Activated CD4-positive, CD25-positive, alpha-beta regulatory T cell treated with anti-CD3 and anti-CD28 coated beads, Interleukin-2, amount 50 U/mL, for 16 hours (primary cell): Measurements from ENCODE around the gene CCDC60.

Experiments
- DNase-seq: peaks from one replicate; pipeline ENCODE4 v3.0.0-alpha.2; 2020; ENCODE audit warnings: low read depth, low spot score

Gene CCDC60

DNA sequence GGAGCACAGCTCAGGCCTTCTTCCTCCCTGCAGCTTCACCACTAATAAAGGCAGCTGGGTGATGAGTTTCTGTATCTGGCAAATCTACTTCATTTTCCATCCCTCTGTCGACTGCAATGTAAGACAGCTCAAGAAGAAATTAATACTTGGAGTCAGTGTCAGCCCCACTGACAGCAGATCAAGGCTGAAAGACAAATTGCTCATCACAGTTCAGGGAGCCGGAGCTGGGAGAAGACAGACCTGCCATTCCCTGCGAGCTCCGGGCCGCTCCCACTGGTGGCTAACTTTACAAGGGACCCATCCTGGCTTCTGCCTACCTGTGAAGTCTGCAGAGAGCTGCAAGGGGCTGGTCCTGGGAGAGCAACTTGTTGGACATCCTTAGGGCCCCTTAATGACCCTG is 49.8 kb downstream of the CCDC60 start:
- DNase-seq, result no peak

DNA sequence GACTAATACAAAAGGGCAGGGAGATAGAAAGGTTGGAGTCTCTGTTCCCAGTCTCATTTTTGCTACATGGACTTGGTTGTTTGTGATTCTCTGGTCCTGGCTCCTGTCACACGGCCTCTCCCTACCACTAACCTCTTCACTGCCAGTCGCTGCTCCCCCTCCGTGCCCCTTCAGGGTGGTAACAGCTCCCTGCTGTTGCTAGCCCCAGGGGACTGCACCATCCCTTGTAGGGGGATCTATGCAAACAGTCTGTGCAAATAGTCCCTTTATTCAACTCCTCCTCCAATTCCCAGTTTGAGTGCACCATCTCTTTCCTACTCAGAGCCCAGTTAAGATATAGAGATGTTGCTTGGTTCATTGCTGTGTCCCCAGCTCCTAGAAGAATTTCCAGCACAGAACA is 51.1 kb downstream of the CCDC60 start:
- no peak for DNase-seq

DNA sequence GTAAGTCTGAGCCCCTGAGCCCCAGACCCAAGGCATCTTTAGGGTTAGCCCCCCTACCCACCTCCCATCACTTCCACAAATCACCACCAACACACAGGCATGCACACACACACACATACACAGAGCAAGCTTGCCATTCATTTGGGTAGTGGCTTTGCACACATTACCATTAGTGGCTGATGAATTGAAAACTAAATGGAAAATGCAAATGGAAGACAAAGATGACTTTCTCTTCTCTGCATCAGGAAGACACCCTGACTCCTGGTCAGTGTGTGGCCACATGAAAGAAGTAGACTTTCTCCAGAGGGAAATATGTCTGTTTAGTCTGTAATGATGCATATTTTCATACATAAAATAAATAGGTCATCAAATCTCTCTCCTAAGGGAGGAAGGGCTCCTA is 55.2 kb downstream of the CCDC60 start:
- no peak for DNase-seq

DNA sequence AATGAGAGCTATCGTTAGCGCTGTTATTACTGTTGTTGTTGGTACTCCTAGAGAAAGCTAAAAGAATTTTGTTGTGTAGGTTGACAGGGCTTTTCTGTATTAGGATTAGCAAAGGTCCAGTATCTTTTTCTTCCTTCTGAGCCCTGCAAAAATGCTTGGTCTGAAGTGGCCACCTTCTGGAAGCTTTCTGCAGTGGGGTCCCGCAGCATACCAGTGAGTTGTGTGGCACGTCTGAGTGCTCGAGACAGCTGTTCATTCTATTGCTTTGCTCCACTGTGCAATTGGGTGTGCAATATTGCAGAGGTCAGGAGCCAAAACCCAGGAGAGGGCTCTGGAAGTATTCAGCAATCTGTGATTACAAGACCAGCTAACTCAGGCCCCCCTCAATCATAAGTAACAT is 57.1 kb downstream of the CCDC60 start:
- DNase-seq, result no peak

DNA sequence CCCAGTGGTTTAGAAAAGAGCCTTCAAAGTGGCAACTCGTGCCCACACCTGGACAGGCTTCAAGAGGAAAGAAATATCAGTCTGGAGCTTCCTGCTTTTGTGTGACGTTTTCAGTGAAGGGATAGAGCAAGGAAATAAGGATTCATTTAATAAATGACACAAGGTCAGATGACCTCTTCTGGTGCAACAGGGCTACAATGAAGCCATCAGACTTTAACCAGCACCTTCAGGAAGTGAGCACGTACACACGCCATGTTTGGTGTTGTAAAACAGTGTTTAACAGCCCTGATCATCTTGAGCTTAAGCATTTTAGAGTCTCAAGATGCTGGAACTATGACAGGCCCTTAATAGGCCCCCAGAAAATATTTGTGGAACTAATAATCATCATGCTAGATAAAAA is 59.1 kb downstream of the CCDC60 start:
- DNase-seq, result no peak

DNA sequence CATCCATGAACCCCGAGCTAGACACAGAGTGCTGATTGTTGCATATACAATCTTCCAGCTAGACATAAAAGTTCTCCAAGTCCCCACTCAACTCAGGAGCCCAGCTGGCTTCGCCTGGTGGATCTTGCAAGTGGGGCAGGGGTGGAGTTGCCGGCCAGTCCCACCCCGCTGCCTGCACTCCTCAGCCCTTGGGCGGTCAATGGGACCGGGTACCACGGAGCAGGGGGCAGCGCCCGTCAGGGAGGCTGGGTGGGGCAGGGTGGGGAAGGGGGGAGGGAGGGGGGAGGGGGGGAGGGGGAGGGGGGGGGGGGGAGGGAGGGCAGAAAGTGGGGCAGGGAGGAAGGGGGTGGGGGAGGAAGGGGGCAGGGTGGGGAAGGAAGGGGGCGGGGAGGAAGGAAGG is 63.0 kb downstream of the CCDC60 start:
- no peak for DNase-seq

DNA sequence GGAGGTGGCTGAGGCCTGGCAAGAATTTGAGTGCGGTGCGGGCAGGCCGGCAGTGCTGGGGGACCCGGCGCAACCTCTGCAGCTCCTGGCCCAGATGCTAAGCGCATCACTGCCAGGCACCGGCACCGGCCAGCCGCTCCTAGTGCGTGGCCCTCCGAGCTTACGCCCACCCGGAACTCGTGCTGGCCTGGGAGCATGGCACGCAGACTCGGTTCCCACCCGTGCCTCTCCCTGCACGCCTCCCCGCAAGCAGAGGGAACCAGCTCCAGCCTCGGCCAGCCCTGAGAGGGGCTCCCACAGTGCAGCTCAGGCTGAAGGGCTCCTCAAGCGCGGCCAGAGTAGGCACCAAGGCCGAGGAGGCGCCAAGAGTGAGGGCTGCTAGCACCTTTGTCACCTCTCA is 63.7 kb downstream of the CCDC60 start:
- no peak for DNase-seq

DNA sequence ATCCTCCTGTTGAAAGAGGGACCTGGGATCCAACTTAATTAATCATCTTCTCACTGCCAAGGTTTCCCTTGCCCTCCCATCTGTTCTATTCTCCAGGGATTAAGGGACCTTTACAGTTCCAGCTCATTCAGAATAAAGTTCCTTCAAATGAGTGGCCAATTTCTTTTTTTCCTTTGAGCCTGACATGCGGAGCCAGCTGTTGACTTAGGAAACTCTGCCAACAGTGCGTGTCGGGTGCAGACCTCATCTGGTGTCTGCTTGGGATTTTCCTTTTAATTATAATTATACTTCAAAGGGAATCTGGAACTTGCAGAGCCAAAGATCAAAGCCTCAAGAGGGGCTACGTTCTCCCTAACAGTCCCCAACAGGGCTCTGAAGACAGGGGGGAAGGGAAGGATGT is 64.8 kb downstream of the CCDC60 start:
- DNase-seq, result no peak

DNA sequence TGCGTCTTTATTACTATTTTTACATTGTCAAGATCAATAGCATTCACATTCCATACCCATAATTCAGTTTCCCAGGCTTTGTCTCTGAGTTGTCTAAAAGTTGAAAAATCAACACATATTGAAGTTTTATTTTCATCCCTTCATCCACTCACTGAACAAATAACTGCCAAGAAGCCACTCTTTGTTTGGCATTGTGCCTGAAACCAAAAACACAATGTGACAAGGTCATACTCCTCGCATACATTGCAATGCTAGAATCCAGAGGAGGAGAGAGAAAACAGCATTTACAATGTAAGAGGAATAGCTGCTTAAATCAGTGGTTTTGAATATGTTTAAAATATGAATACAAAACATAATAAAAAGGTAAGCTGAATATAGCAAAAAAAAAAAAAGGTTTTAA is 71.8 kb downstream of the CCDC60 start:
- no peak for DNase-seq

DNA sequence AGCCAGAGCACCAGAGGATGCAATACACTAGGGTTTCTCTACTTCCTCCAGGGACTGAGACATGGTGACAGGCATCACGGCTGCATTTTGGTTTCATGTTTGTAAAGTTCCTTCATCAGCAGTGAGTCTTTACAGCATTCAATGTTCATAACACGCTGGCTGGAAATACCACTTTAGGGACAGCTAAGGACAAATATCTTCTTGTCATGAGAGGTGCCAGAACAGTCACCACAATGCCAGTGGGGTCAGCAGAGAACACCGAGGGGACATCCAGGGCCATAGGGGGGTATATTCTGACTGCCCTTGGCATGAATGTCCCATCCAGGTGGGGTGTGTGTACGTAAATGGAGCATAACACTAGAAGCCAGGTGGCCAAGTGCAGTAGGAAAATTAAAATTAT is 72.3 kb downstream of the CCDC60 start:
- DNase-seq, result no peak

DNA sequence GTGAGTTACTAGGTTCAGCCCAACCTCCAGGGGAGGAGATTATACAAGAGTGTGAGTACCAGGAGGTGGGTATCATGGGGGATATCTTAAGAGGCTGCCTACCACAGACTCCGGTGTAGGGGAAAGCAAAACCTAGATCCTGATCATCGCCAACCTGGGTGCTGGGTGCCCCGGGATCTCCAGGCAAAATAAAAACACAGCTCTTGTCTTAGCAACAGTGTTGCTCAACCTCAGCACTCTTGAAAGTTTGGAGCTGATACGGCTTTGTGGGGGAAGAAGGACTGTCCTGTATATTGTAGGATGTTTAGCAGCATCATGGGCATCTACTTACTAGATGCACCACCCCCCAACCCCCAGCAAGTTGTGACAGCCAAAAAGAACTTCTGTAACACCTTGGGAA is 74.5 kb downstream of the CCDC60 start:
- DNase-seq, result no peak

DNA sequence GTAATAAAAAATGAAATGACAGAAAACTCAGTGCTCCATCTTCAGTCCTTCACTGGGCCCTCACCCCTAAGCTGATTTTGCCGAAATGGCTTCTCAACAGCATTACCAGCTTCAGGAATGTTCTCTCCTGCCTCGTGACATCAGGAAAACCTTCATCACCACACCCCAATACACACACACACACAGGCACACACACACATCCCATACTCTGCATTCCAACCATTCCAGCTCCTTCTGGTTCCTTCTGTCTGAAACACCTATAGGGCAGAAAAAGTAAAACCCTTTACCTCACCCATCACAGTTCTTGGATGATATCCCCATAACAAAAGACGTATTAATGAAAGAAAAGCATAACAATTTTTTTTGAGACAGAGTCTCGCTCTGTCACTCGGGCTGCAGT is 75.9 kb downstream of the CCDC60 start:
- no peak for DNase-seq

DNA sequence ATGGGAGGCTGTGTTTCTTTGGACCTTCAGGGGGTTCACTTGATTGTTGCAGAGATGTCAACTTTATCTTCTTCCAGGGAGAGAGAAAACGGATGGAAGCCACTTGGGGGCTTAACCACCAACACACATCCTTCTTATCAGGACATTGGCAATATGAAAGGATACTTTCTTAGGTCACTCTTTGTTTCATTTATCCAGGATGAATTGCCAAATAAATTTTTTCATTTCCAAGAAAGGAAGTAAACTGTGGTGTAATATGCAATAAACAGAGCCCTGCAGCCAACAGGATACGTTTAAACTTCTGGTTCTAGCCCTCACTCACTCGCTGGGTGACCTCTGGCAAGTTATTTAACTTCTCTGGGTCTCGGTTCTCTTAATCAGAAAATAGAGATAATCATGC is 77.8 kb downstream of the CCDC60 start:
- DNase-seq, result no peak

DNA sequence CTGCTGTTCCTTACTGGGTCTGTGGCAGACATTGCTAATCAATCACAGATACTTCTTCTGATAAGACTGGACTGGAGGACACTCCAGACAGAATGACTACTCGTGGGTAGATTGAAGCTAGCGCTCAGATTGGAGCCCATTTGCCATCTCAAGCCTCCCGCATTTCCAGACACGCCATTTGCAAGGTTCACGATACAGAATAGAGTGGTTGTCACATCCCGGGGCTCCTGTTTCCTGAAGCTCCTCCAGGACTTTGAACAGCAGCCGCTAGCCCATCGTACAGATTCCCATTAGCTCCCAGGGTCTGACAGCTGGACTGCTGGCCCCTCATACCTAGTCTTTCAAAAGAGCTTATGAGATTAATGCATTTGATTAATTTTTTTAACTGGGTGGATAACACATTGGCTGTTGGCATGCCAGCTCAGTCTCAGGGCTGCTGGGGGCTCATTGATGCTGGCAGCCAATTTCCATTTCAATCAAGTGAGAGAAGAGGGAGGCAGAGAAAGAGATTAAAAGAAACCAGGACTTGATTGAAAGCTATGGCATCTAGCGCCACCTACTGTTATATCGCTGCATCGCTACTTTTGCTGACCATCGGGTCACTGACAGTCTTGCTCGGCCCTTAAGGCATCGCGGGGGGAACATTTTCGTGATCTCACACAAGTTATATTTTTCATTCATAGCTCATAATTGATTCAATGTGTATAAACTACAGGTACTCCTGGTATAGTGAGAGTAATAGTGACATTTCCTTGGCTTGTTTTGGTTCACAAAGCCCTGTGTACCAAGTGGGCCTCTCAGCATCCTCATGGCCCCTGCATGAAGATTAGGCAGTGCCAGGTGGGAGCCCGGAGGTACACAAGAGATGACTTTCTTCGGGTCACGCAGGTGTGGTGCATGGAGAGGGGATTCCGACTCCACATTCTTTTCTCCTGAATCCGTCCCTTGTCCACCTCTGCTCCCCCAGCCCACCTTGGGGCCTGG is 78.6 kb downstream of the CCDC60 start:
- no peak for DNase-seq

DNA sequence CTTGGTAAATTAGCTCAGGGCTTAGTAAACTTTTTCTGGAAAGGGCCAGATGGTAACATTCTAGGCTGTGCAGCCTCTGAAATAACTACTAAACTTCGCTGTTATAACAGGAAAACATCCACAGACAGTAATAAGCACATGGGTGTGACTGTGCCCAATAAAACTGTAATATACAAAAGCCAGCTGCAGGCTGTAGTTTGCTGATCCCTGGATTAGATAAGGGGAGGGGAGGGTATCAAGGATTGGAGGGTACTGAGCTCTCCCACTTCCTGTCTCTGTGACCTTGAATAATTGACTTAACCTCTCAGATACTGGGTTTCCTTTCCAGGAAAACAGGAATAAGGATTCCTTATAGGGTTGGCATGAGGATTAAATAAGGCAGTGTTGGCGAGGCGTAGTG is 81.2 kb downstream of the CCDC60 start:
- no peak for DNase-seq

DNA sequence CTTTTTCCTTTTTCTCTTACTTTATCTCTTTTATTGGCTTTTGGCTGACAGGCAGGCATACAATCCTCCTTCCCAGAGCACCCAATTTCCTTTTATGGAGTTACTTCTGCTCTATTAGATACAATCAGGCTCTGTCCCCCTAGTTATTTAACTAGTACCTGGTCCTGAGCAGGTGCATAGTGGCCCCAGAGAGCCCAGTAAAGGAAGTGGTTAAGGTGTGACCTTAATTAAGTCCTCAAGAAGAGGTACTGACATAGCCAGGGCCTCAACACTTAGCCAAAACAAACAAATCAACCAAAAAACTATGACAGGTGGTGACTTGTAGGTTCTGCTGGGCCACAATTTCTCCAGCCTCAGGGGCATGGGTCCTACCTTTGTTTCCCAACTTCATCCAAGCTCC is 82.9 kb downstream of the CCDC60 start:
- no peak for DNase-seq

DNA sequence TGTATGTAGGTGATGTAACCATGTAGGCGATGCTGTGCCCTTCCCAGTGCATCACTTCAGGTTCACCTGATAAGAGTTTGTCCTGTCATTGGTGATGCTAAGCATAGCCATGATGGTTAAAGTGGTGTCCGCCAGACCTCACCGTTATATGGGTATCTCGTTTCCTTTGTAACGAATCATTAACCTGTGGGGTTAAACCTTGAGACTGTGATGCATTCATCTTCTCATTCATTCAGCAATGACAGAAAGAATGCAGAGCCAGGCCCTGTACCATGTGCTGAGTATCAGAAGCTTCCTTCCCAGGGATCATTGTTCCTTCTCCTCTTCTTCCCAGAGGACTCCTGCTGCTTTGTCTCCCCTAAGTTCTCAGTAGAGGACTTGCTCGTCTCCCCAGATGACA is 84.9 kb downstream of the CCDC60 start:
- DNase-seq, result no peak

DNA sequence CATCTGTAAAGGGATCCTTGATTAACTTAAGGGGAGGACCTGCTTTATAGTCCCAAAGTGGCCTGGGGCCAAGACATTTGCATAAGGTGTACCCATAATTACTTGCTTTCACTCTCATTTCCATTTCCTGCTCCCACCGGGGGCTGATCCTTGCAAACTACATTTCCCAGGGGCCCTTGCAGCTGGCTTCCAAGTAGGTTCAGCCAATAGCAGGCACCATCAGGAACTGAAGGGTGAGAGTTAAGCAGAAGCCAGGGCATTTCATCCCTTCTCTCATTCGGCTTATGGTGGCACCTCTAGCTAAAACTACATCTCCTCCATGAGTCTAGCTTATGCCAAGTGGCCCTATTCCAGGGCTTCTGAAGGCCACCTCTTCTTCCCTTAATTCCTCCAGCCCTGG is 88.8 kb downstream of the CCDC60 start:
- DNase-seq, result no peak

DNA sequence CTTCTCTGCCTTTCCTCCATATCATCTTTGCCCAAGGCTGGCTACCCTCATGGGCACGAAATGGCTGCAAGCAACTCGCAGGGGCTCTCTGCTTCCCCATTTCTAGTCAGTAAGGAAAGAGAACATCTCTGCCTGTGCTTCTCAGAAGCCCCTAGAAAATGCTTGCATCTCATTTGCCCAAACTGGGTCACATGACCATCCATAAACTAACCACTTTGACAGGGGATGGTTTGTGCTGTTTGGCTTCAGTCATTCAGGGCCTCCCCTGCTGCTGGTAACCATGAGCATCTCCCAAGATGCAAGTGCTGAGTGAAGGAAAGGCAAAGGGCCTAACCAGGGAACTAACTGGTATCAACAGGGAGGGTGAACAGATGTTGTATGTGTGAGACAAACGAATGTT is 91.1 kb downstream of the CCDC60 start:
- DNase-seq, result no peak

DNA sequence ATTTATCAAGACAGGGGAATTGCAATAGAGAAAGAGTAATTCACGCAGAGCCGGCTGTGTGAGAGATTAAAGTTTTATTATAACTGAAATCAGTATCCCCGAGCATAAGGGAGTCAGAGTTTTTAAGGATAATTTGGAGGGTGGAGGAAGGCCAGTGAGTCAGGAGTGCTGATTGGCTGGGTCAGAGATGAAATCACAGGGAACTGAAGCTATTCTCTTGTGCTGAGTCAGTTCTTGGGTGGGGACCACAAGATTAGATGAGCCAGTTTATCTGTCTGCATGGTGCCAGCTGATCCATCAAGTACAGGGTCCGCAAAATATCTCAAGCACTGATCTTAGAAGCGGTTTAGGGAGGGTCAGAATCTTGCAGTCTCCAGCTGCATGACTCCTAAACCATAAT is 96.6 kb downstream of the CCDC60 start:
- no peak for DNase-seq

DNA sequence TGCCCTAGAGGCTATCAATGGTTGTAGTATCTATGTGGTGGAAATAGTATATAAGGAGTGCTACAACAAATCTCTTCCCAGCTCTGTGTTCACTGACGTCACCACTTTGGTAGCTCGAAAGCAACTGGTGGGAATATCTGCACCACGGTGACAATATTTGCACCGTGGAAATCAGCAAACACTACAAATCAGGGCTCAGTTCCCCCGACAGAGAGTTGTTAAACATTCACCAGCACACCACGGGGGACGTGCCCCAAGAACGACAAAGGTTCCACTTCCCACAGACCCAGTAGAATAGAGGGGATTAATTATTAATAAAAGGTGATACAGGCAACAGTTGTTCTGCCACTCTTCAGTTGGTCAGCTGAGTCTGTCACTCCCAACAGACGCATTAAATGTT is 98.4 kb downstream of the CCDC60 start:
- DNase-seq, result no peak

DNA sequence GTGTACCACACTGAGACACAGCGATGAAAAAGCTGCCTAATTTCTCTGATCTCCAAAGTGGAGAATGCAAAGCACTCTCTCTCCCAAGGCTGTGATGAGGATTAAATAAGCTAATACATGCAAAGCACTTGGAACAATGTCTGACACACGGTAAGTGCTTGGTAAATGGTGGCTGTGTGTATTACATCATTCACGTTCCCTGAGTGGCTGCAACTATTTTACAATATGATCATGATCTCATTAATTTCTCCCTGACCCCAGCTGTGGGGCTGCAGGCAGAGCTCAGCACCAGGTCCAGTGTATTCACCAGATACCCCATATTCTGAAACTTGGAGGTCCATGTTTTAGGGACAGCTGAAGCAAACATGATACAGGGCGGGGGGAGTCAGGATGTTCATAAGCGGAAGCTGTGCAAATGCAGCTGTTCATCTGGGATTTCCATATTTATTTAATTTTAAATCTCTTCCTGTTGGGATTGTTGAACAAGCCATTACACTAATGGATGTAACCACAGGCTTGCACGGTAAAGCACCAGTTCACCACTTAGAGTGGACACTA is 106.4 kb downstream of the CCDC60 start:
- DNase-seq, result no peak

DNA sequence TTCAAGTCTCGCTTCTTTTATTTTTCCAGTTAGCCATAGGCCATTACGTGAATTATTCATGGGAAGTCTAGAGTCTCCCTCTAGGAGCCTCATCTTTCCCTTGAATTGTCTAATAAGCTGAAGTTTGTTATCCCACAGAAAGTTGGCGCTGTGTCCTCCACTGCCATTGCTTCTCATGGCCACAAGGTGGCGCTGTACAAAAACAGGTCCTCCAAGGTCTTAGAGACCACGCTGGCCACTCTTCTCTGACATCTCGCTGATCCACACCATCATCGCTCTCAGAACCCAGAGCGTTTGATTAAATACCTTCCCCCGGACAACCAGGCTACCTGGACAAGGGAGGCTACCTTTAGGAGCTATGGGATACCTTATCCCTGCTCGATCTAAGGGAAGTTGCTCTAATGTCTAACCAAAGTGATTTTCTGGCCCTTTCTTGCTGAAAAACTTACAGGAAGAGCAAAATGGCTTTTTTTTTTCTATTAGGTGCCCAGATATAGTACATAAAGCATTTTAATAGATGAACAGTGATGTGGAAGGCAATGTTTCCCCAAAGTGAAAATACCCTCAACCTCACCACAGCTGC is 110.0 kb downstream of the CCDC60 start:
- peak; percentile 2 for DNase-seq
